ENCODE measurements around the gene ZBTB25.

The ZBTB25 gene

GRCh38 chr14:64475585-64476273 lies 27.9 kb downstream of the ZBTB25 start:
- no peak for DNase-seq (ENCODE audit: low read depth)

- DNase-seq (ENCODE audit: low read depth), result no peak
Observed at GRCh38 chr14:64474698-64475097, 28.9 kb downstream of the ZBTB25 start.

GRCh38 chr14:64474041-64474440 lies 29.6 kb downstream of the ZBTB25 start:
- DNase-seq (ENCODE audit: low read depth), result no peak

- DNase-seq (ENCODE audit: low read depth), result no peak
Observed at GRCh38 chr14:64468451-64468850, 35.2 kb downstream of the ZBTB25 start.

GRCh38 chr14:64467566-64467965 lies 36.1 kb downstream of the ZBTB25 start:
- DNase-seq (ENCODE audit: low read depth), result no peak

- no peak for DNase-seq (ENCODE audit: low read depth)
Observed at GRCh38 chr14:64467101-64467500, 36.5 kb downstream of the ZBTB25 start.

- no peak for DNase-seq (ENCODE audit: low read depth)
Observed at GRCh38 chr14:64465831-64466554, 37.6 kb downstream of the ZBTB25 start.

- peak; percentile 60 for DNase-seq (ENCODE audit: low read depth)
Observed at GRCh38 chr14:64465191-64465822, 38.3 kb downstream of the ZBTB25 start, which contains the start of gene AKAP5. TSS of gene AKAP5 (plus strand) at chr14:64465499. CDS start at chr14:64468395, 2,896 bp downstream.

GRCh38 chr14:64464651-64465050 lies 39.0 kb downstream of the ZBTB25 start:
- no peak for DNase-seq (ENCODE audit: low read depth)

- DNase-seq (ENCODE audit: low read depth), result no peak
Observed at GRCh38 chr14:64463873-64464272, 39.8 kb downstream of the ZBTB25 start.

GRCh38 chr14:64463195-64463594 lies 40.4 kb downstream of the ZBTB25 start:
- DNase-seq (ENCODE audit: low read depth), result no peak

- DNase-seq (ENCODE audit: low read depth), result no peak
Observed at GRCh38 chr14:64461221-64461620, 42.4 kb downstream of the ZBTB25 start.

GRCh38 chr14:64459405-64460136 lies 44.1 kb downstream of the ZBTB25 start:
- DNase-seq (ENCODE audit: low read depth), result no peak

- DNase-seq (ENCODE audit: low read depth), result no peak
Observed at GRCh38 chr14:64454671-64455070, 49.0 kb downstream of the ZBTB25 start.

GRCh38 chr14:64450255-64450654 lies 53.4 kb downstream of the ZBTB25 start:
- DNase-seq (ENCODE audit: low read depth), result no peak

GRCh38 chr14:64447876-64448670 lies 55.6 kb downstream of the ZBTB25 start:
- DNase-seq (ENCODE audit: low read depth), result no peak

- peak; percentile 13 for DNase-seq (ENCODE audit: low read depth)
Observed at GRCh38 chr14:64444984-64445845, 58.4 kb downstream of the ZBTB25 start.

- DNase-seq (ENCODE audit: low read depth), result no peak
Observed at GRCh38 chr14:64444140-64444539, 59.5 kb downstream of the ZBTB25 start.

GRCh38 chr14:64442300-64442988 lies 61.2 kb downstream of the ZBTB25 start:
- no peak for DNase-seq (ENCODE audit: low read depth)

- DNase-seq (ENCODE audit: low read depth), result no peak
Observed at GRCh38 chr14:64440494-64440893, 63.1 kb downstream of the ZBTB25 start.
